OCI-LY3 (cell line): ENCODE measurements around the gene APOBEC3A.

ENCODE experiments used
- H2AFZ ChIP-seq: fragments of 200-600, 300-600 bp; shearing (Covaris generic); 2 replicates; pipeline ENCODE4 v1.6.0; 2014; ENCODE audit warnings: antibody characterized with exemption, low read depth, low read length
- H3K27ac ChIP-seq: fragments of 200-600, 300-600 bp; sonication (generic); 2 replicates; pipeline ENCODE4 v1.5.1; 2014; ENCODE audit warnings: mild to moderate bottlenecking, low read length, moderate library complexity, mixed read lengths
- H3K27me3 ChIP-seq: fragments of 200-600, 300-600 bp; sonication (generic); 2 replicates; pipeline ENCODE4 v1.6.1; 2014; ENCODE audit warnings: low read depth, low read length, mixed read lengths
- H3K36me3 ChIP-seq: fragments of 200-600, 300-600 bp; sonication (generic); replicated peaks from 2 replicates; pipeline ENCODE3; 2014; ENCODE audit warnings: low read depth, low read length, mixed read lengths
- H3K4me1 ChIP-seq: fragments of 300-600, 200-600 bp; sonication (generic); 2 replicates; pipeline ENCODE4 v1.6.1; 2014; ENCODE audit warnings: low read length, mixed read lengths
- H3K4me2 ChIP-seq: fragments of 200-600, 300-600 bp; sonication (generic); 2 replicates; pipeline ENCODE4 v1.6.1; 2014; ENCODE audit warnings: low read length, mixed read lengths
- H3K4me3 ChIP-seq: fragments of 300-600, 200-600 bp; sonication (generic); 2 replicates; pipeline ENCODE4 v1.5.1; 2014; ENCODE audit warnings: antibody characterized with exemption, mild to moderate bottlenecking, low read length, moderate library complexity
- H3K79me2 ChIP-seq: fragments of 300-600, 200-600 bp; shearing (Covaris generic); 2 replicates; pipeline ENCODE4 v1.6.1; 2014; ENCODE audit warnings: mild to moderate bottlenecking, low read length, mixed read lengths
- H3K9ac ChIP-seq: fragments of 300-600, 200-600 bp; shearing (Covaris generic); 2 replicates; pipeline ENCODE4 v1.6.0; 2014; ENCODE audit warnings: mild to moderate bottlenecking, low read length, moderate library complexity
- H3K9me3 ChIP-seq: fragments of 200-600, 300-600 bp; shearing (Covaris generic); 2 replicates; pipeline ENCODE4 v1.6.1; 2014; ENCODE audit warnings: low read length, mixed read lengths; ENCODE audit not compliant: insufficient read depth
- H4K20me1 ChIP-seq: fragments of 200-600, 300-600 bp; sonication (generic); 2 replicates; pipeline ENCODE4 v1.6.1; 2016; ENCODE audit warnings: low read length, mixed read lengths; ENCODE audit not compliant: insufficient read depth
- EZH2phosphoT487 ChIP-seq: fragments of 200-600 bp; shearing (Covaris generic); IDR thresholded peaks from 2 replicates; pipeline ENCODE4 v1.6.1; 2018; ENCODE audit warnings: antibody characterized with exemption, mixed run types, low read depth
- TF ChIP-seq, protein P1 (sequence below): fragments of 200-600, 300-600 bp; sonication (generic); IDR thresholded peaks from 2 replicates; pipeline ENCODE4 v1.5.1; 2014; ENCODE audit warnings: antibody characterized with exemption, low read length, low read depth

The APOBEC3A gene

DNA sequence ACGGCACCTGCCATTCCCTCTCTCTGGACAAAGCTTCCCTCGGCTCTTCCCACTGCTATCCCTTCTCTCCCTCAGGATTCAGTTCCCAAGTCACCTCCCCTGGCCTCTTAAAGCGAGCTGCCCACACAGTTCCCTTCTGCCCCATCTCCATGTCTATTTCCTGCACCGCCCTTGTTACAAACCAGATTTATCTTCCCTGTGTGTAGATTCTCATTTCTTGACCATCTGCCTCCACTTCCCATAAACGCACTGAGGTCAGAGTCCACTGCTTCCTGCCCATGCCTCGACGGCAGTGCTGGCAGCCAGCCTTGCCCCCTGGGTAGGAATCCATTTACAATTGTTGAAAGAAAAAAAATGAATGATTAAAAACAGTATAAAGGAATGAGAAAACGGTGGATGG is 13.1 kb downstream of the APOBEC3A start:
- TF ChIP-seq, protein P1, sequence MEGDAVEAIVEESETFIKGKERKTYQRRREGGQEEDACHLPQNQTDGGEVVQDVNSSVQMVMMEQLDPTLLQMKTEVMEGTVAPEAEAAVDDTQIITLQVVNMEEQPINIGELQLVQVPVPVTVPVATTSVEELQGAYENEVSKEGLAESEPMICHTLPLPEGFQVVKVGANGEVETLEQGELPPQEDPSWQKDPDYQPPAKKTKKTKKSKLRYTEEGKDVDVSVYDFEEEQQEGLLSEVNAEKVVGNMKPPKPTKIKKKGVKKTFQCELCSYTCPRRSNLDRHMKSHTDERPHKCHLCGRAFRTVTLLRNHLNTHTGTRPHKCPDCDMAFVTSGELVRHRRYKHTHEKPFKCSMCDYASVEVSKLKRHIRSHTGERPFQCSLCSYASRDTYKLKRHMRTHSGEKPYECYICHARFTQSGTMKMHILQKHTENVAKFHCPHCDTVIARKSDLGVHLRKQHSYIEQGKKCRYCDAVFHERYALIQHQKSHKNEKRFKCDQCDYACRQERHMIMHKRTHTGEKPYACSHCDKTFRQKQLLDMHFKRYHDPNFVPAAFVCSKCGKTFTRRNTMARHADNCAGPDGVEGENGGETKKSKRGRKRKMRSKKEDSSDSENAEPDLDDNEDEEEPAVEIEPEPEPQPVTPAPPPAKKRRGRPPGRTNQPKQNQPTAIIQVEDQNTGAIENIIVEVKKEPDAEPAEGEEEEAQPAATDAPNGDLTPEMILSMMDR: no peak
- no peak for TF ChIP-seq EZH2phosphoT487
- H3K36me3 ChIP-seq: no peaks in the 10 kb centered on the region
- no peaks in the 10 kb centered on the region for H3K79me2 ChIP-seq
- H3K4me1 ChIP-seq: peaks cover 28% of the 10 kb centered on the region
- H2AFZ ChIP-seq: no peak overlapping the region
- H3K4me2 ChIP-seq: no peak overlapping the region
- no peak overlapping the region for H3K9ac ChIP-seq
- H4K20me1 ChIP-seq: no peaks in the 10 kb centered on the region
- H3K27ac ChIP-seq: no peak overlapping the region
- H3K9me3 ChIP-seq: no peaks in the 10 kb centered on the region
- no peak overlapping the region for H3K4me3 ChIP-seq
- peaks cover 11% of the 10 kb centered on the region; the same call in 1 of the 2 replicates for H3K27me3 ChIP-seq

DNA sequence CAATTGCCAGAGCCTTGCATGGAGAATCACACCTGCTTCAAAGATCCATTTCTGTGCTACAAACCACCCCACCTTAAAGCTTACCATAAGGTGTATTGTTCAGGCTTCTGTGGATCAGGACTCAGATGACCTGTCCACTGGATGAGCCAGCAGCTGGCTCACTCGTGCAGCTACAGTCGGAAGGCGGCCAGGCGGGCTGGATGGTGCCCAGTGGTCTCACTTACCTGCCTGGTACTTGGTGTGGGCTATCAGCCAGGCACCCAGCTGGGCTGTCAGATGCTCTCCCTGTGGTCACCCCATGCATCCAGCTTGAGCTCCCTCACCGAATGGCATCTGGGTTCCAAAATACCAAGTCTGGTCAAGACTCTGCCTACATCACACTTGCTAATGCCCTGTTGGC is 13.8 kb downstream of the APOBEC3A start:
- no peaks in the 10 kb centered on the region for H3K36me3 ChIP-seq
- H3K9me3 ChIP-seq: no peaks in the 10 kb centered on the region; the same call in 1 of the 2 replicates
- H3K4me1 ChIP-seq: peaks cover 28% of the 10 kb centered on the region
- no peak overlapping the region for H3K4me2 ChIP-seq
- peaks cover 11% of the 10 kb centered on the region; the same call in 1 of the 2 replicates for H3K27me3 ChIP-seq
- H3K4me3 ChIP-seq: no peak overlapping the region
- no peaks in the 10 kb centered on the region for H3K79me2 ChIP-seq
- no peak for TF ChIP-seq EZH2phosphoT487
- TF ChIP-seq, protein P1: no peak
- no peaks in the 10 kb centered on the region for H4K20me1 ChIP-seq
- no peak overlapping the region for H2AFZ ChIP-seq
- H3K27ac ChIP-seq: no peak overlapping the region
- H3K9ac ChIP-seq: no peak overlapping the region

- Histone ChIP-seq H3K9ac (no peak overlapping the region), H4K20me1 (no peaks in the 10 kb centered on the region), H3K27ac (no peak overlapping the region), H3K9me3 (no peaks in the 10 kb centered on the region; the same call in 1 of the 2 replicates), H3K27me3 (peaks cover 8% of the 10 kb centered on the region; the same call in 1 of the 2 replicates), H3K4me2 (no peak overlapping the region), H3K36me3 (no peaks in the 10 kb centered on the region), H2AFZ (no peak overlapping the region), H3K4me3 (no peak overlapping the region), H3K4me1 (peaks cover 28% of the 10 kb centered on the region), H3K79me2 (no peaks in the 10 kb centered on the region)
- TF ChIP-seq, protein P1: no peak
- TF ChIP-seq EZH2phosphoT487: no peak
These were observed 14.4 kb downstream of the APOBEC3A start for GRCh38 chr22:38971791-38972190.

DNA sequence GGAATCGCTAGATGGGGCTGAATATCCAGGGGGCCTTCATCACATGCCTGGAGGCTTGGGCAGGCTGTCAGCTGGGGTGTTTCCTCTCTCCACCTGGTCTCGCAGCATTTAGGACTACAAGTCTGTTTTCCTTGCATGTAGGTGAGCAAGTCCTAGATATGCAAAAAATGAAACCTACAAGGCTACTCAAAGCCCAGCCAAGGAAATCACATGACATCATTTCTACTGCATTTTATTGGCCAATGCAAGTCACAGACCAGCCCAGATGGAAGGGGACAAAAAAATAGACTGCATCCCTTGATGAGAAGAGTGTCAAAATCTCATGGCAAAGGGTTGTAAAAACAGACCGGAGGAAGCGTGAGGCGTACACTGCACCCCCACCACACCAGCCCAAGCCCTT is 15.1 kb downstream of the APOBEC3A start:
- H3K4me3 ChIP-seq: no peak overlapping the region
- no peak overlapping the region for H2AFZ ChIP-seq
- no peaks in the 10 kb centered on the region; the same call in 1 of the 2 replicates for H3K9me3 ChIP-seq
- no peak for TF ChIP-seq EZH2phosphoT487
- TF ChIP-seq, protein P1: no peak
- peaks cover 8% of the 10 kb centered on the region; the same call in 1 of the 2 replicates for H3K27me3 ChIP-seq
- H3K36me3 ChIP-seq: no peaks in the 10 kb centered on the region
- peaks cover 23% of the 10 kb centered on the region for H3K4me1 ChIP-seq
- no peak overlapping the region for H3K27ac ChIP-seq
- no peak overlapping the region for H3K4me2 ChIP-seq
- no peaks in the 10 kb centered on the region for H3K79me2 ChIP-seq
- H3K9ac ChIP-seq: no peak overlapping the region
- no peaks in the 10 kb centered on the region for H4K20me1 ChIP-seq
